GM12874 (cell line): ENCODE measurements around the gene SLC38A3.

ENCODE experiments used
- CTCF ChIP-seq: IDR thresholded peaks from 2 replicates; pipeline ENCODE4 v1.5.1; 2011; ENCODE audit warnings: low read depth, mild to moderate bottlenecking, control low read depth, low read length, moderate library complexity; ENCODE audit not compliant: insufficient read depth

Gene SLC38A3

GRCh38 chr3:50177346-50177745, 27.7 kb upstream of the SLC38A3 start:
- no peak for TF ChIP-seq CTCF

GRCh38 chr3:50179710-50180109, 25.4 kb upstream of the SLC38A3 start:
- TF ChIP-seq CTCF: no peak

- TF ChIP-seq CTCF: no peak
Measured at GRCh38 chr3:50181985-50182384, 23.1 kb upstream of the SLC38A3 start.

- no peak for TF ChIP-seq CTCF
Measured at GRCh38 chr3:50182533-50183099, 22.5 kb upstream of the SLC38A3 start.

GRCh38 chr3:50183755-50184154, 21.3 kb upstream of the SLC38A3 start:
- no peak for TF ChIP-seq CTCF

GRCh38 chr3:50184242-50184978, 20.7 kb upstream of the SLC38A3 start:
- no peak for TF ChIP-seq CTCF

GRCh38 chr3:50185230-50185629, 19.8 kb upstream of the SLC38A3 start:
- no peak for TF ChIP-seq CTCF
